Tibial nerve (tissue), 4 donors: ENCODE data around the gene TINAG.

ENCODE experiments used
- CTCF ChIP-seq, 5 experiments: fragments of 200-600 bp in 3 of 5; fragments of 450-650 bp in 2 of 5; sonication (generic) in 3 of 5; IDR thresholded peaks; one replicate each; pipeline ENCODE4 v1.5.1; 2016 to 2019; ENCODE audit warnings: antibody characterized with exemption in 5 of 5, mild to moderate bottlenecking in 3 of 5, moderate library complexity in 2 of 5
- EP300 ChIP-seq, 2 donors: sonication (generic); formaldehyde crosslinking; IDR thresholded peaks; one replicate each; pipeline ENCODE4 v1.6.1; 2017; ENCODE audit warnings: antibody characterized with exemption in 2 of 2, mild to moderate bottlenecking in 1 of 2
- POLR2A ChIP-seq, 2 donors: fragments of 450-650 bp; IDR thresholded peaks; one replicate each; pipeline ENCODE4 v1.6.1; 2017; ENCODE audit warnings: antibody characterized with exemption in 2 of 2, mild to moderate bottlenecking in 2 of 2, moderate library complexity in 2 of 2

- TF ChIP-seq POLR2A (IDR thresholded peaks at IDR 0.05) (no peak), CTCF (IDR thresholded peaks at IDR 0.05) (no peak), EP300 (IDR thresholded peaks at IDR 0.05) (no peak)
Measured at GRCh38 chr6:54403096-54403495, 94.9 kb downstream of the TINAG start.
